ENCODE measurements around the gene RAP1B. TPM values are rescaled to one million over a fixed set of nuclear protein-coding genes. Genes with fewer than 3 reads are reported as not detected.

Gene RAP1B
- total and polyA plus RNA-seq, 2 donors (not counting 1 experiment from before 2014, with no cell fraction given): 54.5 to 159 TPM

DNA sequence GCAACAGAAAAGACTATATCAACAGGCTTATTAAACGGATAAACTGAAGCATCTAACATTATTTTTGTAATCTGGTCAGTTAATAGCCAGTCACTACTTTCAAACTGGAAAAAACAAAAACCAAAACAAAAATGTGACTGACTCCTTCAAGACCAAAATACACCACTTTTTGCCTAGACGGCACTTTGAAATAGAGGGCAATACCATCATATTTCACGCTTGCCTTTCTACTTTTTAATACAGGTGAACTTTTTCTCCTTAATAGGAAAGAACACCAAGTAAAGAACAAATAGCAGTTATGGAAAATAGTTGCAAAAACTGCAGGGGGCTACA is 75.5 kb downstream of the RAP1B start:
- Histone ChIP-seq H3K27me3 (replicated peaks in 1 of 4; ENCODE audit: control extremely low read depth in 1 of 4, control insufficient read depth in 3 of 4, insufficient read depth in 4 of 4, low read length in 3 of 4) (no peaks in the 10 kb centered on the region), H3K27ac (ENCODE audit: low read length in 2 of 2) (peak overlapping the region; percentile 70 to 77), H3K4me1 (ENCODE audit: control insufficient read depth in 2 of 2, insufficient read depth in 2 of 2, low read length in 2 of 2) (peaks cover 17 to 20% of the 10 kb centered on the region in 2 donors), H3K4me2 (replicated peaks; ENCODE audit: low read depth, low read length, poor library complexity, severe bottlenecking) (peak overlapping the region; percentile 80), H4K20me1 (ENCODE audit: control insufficient read depth, insufficient read depth, low read length, poor library complexity, severe bottlenecking) (no peaks in the 10 kb centered on the region), H2AFZ (ENCODE audit: insufficient read depth, low read depth, low read length, poor library complexity, severe bottlenecking) (peak overlapping the region; percentile 92), H3K9ac (ENCODE audit: low read length) (peak overlapping the region; percentile 84), H3K9me3 (ENCODE audit: control extremely low read depth in 1 of 3, control insufficient read depth in 2 of 3, insufficient read depth in 1 of 3, low read length in 2 of 3) (no peaks in the 10 kb centered on the region), H3K79me2 (ENCODE audit: control insufficient read depth, insufficient read depth, low read length) (peaks cover 36% of the 10 kb centered on the region), H3K4me3 (ENCODE audit: control extremely low read depth in 1 of 5, extremely low read depth in 1 of 5, insufficient read depth in 1 of 5, low read depth in 2 of 5, low read length in 4 of 5) (peak overlapping the region; percentile 71 to 100 (median 81)), H3K36me3 (replicated peaks in 1 of 2; ENCODE audit: control extremely low read depth in 1 of 2, control insufficient read depth in 1 of 2, extremely low read depth in 1 of 2, insufficient read depth in 2 of 2, low read length in 1 of 2) (peaks cover 0 to 7% of the 10 kb centered on the region in 2 experiments)
- WGBS (ENCODE audit: insufficient coverage): no CpG with 5 or more reads among the region's 3 CpGs
- peak overlapping the region; percentile 96 for H3K4me3 Mint-ChIP-seq
- TF ChIP-seq, protein P1, sequence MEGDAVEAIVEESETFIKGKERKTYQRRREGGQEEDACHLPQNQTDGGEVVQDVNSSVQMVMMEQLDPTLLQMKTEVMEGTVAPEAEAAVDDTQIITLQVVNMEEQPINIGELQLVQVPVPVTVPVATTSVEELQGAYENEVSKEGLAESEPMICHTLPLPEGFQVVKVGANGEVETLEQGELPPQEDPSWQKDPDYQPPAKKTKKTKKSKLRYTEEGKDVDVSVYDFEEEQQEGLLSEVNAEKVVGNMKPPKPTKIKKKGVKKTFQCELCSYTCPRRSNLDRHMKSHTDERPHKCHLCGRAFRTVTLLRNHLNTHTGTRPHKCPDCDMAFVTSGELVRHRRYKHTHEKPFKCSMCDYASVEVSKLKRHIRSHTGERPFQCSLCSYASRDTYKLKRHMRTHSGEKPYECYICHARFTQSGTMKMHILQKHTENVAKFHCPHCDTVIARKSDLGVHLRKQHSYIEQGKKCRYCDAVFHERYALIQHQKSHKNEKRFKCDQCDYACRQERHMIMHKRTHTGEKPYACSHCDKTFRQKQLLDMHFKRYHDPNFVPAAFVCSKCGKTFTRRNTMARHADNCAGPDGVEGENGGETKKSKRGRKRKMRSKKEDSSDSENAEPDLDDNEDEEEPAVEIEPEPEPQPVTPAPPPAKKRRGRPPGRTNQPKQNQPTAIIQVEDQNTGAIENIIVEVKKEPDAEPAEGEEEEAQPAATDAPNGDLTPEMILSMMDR (IDR thresholded peaks at IDR 0.05): no peak
- no peak for TF ChIP-seq EZH2 (IDR thresholded peaks at IDR 0.05; ENCODE audit: borderline replicate concordance, insufficient read depth, low read depth, low read length, poor library complexity, severe bottlenecking)
- intact Hi-C loops (cut with micrococcal nuclease): loop anchor here (1.0 to 5.0 kb wide), 8 partner anchors 39 to 1417 kb away; partner anchors contain the start of genes CAND1, CCT2, MDM1 and MDM2
- H3K9me3 Mint-ChIP-seq (ENCODE audit: insufficient read depth): no peaks in the 10 kb centered on the region
- no peak for DNase-seq
- ChIA-PET POLR2A (interaction anchor here (0.6 to 0.8 kb wide), 3 partner anchors 42 to 327 kb away, joined by 3 to 6 read pairs (median 5); no protein-coding TSS in a partner anchor), CTCF (no interaction called here)
- peaks cover 28% of the 10 kb centered on the region for H3K4me1 Mint-ChIP-seq
- peak overlapping the region; percentile 98 for H3K27ac Mint-ChIP-seq
- ATAC-seq (ENCODE audit: low read depth): no peak
- H3K27me3 Mint-ChIP-seq: no peaks in the 10 kb centered on the region

All from B cell (primary cell).